AG09309 (cell line): ENCODE results near the gene PRKG2.

Source experiments
- DNase-seq: peaks from one replicate; pipeline ENCODE4 v3.0.0-alpha.2; 2010; ENCODE audit warnings: low read depth
- H3K4me3 ChIP-seq: 2 replicates; pipeline ENCODE4 v1.5.1; 2011; ENCODE audit warnings: mild to moderate bottlenecking, low read depth, low read length, moderate library complexity; ENCODE audit not compliant: control insufficient read depth
- CTCF ChIP-seq: IDR thresholded peaks from 2 replicates; pipeline ENCODE4 v1.5.1; 2011; ENCODE audit warnings: mild to moderate bottlenecking, low read depth, low read length, inconsistent platforms; ENCODE audit not compliant: insufficient read depth, control insufficient read depth; ENCODE audit errors: missing control alignments

PRKG2 gene

GRCh38 chr4:81256059-81256970, 41.3 kb upstream of the PRKG2 start:
- TF ChIP-seq CTCF, result no peak
- no peak for DNase-seq
- H3K4me3 ChIP-seq, result no peak overlapping the region

GRCh38 chr4:81255524-81255923, 40.5 kb upstream of the PRKG2 start:
- peak; percentile 61 for DNase-seq
- H3K4me3 ChIP-seq, result no peak overlapping the region
- TF ChIP-seq CTCF, result no peak

DNA sequence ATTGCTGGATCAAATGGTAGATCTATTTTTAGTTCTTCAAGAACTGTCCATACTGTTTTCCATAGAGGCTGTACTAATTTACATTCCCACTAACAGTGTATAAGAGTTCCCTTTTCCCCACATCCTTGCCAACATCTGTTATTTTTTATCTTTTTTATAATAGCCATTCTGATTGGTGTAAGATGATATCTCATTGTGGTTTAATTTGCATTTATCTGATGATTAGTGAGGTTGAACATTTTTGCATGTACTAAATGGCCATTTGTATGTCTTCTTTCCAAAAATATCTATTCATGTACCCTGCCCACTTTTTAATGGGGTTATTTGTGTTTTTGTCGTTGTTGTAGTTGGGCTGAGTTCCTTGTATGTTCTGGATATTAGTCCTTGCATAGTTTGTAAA, 35.4 kb upstream of the PRKG2 start:
- no peak for TF ChIP-seq CTCF
- no peak overlapping the region for H3K4me3 ChIP-seq
- no peak for DNase-seq

DNA sequence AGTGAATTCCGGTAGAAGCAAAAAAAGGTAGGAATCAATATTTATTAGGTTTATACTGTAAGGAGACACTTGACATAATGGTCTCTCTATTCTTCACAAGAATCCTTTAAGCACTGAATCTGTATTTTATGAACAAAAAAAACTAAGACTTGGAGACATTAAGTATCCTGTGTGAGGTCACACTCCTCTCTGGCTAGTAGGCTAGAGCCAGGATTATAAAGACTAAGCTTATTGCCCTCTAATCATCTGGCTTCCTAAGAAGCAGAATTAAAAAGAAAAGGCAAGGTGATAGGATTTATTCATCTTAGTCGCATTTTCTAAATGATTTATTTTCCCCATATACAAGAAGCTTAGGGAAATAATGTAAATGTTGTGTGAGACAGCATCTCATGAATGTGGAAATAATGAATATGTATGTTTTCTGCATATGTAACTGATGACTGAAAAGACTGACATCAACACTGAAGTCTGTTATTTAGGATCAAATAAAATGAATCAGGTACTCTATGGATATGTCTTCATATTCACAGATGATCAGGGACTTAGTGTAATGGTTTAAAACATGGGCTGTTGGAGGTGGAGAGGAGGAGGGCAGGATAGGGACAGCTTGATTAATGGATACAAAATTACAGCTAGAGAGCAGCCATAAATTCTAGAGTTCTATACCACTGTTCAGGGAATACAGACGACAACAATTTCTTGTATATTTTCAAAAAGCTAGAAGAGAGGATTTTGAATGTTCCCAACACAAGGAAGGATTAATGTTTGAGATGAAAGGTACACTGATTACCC, 30.4 kb upstream of the PRKG2 start:
- no peak for TF ChIP-seq CTCF
- no peak for DNase-seq
- H3K4me3 ChIP-seq, result no peak overlapping the region

DNA sequence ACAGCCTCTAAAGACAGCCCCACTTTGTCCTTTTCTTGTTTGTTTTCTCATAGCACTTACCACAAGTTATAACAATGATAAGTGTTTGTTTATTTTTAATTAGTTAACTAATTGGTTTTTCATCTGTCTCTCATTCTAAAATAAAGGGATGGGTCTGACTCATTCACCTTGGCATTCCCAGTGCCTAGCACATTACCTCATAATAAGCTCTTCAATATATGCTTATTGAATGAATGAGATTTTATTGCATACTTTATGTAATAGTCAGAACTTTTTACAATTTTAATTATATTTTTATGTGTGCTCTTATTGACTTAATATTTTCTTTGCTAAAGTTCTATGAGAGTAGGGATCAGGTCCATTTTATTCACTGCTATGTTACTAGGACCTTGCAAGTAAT, 22.8 kb upstream of the PRKG2 start:
- no peak overlapping the region for H3K4me3 ChIP-seq
- no peak for DNase-seq
- TF ChIP-seq CTCF, result no peak

DNA sequence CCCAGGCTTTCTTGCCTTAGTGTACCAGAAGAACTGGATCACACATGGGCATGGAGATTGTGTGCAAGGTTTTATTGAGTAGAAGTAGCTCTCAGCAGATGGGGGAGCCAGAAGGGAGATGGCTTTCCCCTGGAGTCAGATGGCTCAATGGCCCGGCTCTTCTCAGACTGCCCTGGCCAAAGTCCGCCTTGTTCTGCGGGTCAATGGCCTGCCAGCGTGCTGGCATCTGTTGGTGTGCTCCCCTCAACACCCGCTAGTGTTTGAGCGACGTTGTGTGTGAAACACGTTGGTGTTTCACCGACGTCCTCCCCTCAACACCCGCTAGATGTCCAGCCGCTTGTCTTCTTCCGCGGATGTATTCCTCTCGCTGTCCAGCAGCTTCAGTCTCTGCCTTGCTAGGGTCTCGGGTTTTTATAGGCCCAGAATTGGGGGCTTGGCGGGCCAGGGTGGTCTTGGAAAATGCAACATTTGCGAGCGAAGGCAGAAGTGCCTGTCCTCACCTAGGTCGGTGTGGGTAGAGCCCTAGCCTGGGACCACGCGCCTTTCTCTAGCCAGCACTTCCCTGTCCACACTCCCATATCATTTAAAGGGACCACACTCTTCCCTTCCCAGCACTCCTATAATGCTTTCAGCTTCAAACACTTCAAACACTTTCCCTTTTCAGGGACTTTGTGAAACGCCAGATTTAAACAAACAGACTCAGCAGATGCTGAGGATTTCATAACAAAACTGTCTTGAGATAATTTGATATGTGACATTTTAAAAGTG, 21.1 kb upstream of the PRKG2 start:
- no peak for TF ChIP-seq CTCF
- no peak overlapping the region for H3K4me3 ChIP-seq
- no peak for DNase-seq
